ENCODE results near the gene EVPL. TPM values are rescaled to one million over a fixed set of nuclear protein-coding genes. Genes with fewer than 3 reads are reported as not detected.

Gene EVPL
- total RNA-seq, 1 experiment from 2014 or later, result 7.7 TPM

GRCh38 chr17:76018340-76018680 is 8.8 kb downstream of the EVPL start:
- intact Hi-C loops (cut with micrococcal nuclease), result no loop called here
- CTCF ChIA-PET, result interaction anchor here (0.5 kb wide), 1 partner anchor 301 kb away, joined by 4 read pairs; no protein-coding TSS in a partner anchor
- POLR2A ChIA-PET, result interaction anchor here (1.3 kb wide), 1 partner anchor 8 kb away, joined by 3 read pairs; the partner anchor contains the start of gene EVPL

GRCh38 chr17:76017481-76018339 is 9.4 kb downstream of the EVPL start:
- BruUV-seq (replicated peaks), result no TSS peak
- CTCF ChIA-PET, result no interaction called here
- POLR2A ChIA-PET, result interaction anchor here (1.3 kb wide), 1 partner anchor 9 kb away, joined by 3 read pairs; the partner anchor contains the start of gene EVPL
- Mint-ChIP-seq H3K9me3 (ENCODE audit: unreplicated experiment) (no peaks in the 10 kb centered on the region), H3K4me3 (ENCODE audit: unreplicated experiment) (no peak overlapping the region), H3K4me1 (ENCODE audit: insufficient read depth, unreplicated experiment) (no peaks in the 10 kb centered on the region), H3K27me3 (ENCODE audit: insufficient read depth, unreplicated experiment) (no peaks in the 10 kb centered on the region), H3K27ac (ENCODE audit: low read depth, unreplicated experiment) (no peak overlapping the region), H3K36me3 (ENCODE audit: insufficient read depth, unreplicated experiment) (peaks cover 8% of the 10 kb centered on the region)
- intact Hi-C loops (cut with micrococcal nuclease), result no loop called here
- no peak for DNase-seq (ENCODE audit: unreplicated experiment)
- no peak for TF ChIP-seq CTCF (IDR thresholded peaks at IDR 0.05; ENCODE audit: unreplicated experiment)

More at GRCh38 chr17:76018340-76018680, 8.8 kb downstream of the EVPL start:
- Mint-ChIP-seq H3K27me3 (ENCODE audit: insufficient read depth, unreplicated experiment) (no peaks in the 10 kb centered on the region), H3K9me3 (ENCODE audit: unreplicated experiment) (no peaks in the 10 kb centered on the region), H3K27ac (ENCODE audit: low read depth, unreplicated experiment) (no peak overlapping the region), H3K4me1 (ENCODE audit: insufficient read depth, unreplicated experiment) (no peaks in the 10 kb centered on the region), H3K36me3 (ENCODE audit: insufficient read depth, unreplicated experiment) (peaks cover 8% of the 10 kb centered on the region), H3K4me3 (ENCODE audit: unreplicated experiment) (no peak overlapping the region)
- DNase-seq (ENCODE audit: unreplicated experiment), result no peak
- BruUV-seq (replicated peaks), result no TSS peak
- no peak for TF ChIP-seq CTCF (IDR thresholded peaks at IDR 0.05; ENCODE audit: unreplicated experiment)

GRCh38 chr17:76014925-76015261 is 12.2 kb downstream of the EVPL start:
- ChIA-PET POLR2A (interaction anchor here (1.1 kb wide), 1 partner anchor 57 kb away, joined by 4 read pairs; the partner anchor contains the start of gene SRP68), CTCF (interaction anchor here (0.5 to 3.1 kb wide), 28 partner anchors 9 to 589 kb away, joined by 3 to 19 read pairs (median 4); partner anchors contain the start of genes EXOC7 and FBF1)
- Mint-ChIP-seq H3K4me3 (ENCODE audit: unreplicated experiment) (no peak overlapping the region), H3K9me3 (ENCODE audit: unreplicated experiment) (no peaks in the 10 kb centered on the region), H3K27me3 (ENCODE audit: insufficient read depth, unreplicated experiment) (no peaks in the 10 kb centered on the region), H3K4me1 (ENCODE audit: insufficient read depth, unreplicated experiment) (no peaks in the 10 kb centered on the region), H3K27ac (ENCODE audit: low read depth, unreplicated experiment) (no peak overlapping the region), H3K36me3 (ENCODE audit: insufficient read depth, unreplicated experiment) (peaks cover 19% of the 10 kb centered on the region)
- intact Hi-C loops (cut with micrococcal nuclease), result loop anchor here (1.0 to 5.0 kb wide), 4 partner anchors 57 to 264 kb away; partner anchors contain the start of genes GALR2 and SRP68
- no peak for DNase-seq (ENCODE audit: unreplicated experiment)
- BruUV-seq (replicated peaks), result no TSS peak
- no peak for TF ChIP-seq CTCF (IDR thresholded peaks at IDR 0.05; ENCODE audit: unreplicated experiment)
